Activated CD8-positive, alpha-beta memory T cell treated with anti-CD3 and anti-CD28 coated beads, Interleukin-2, amount 50 U/mL, for 1 hour (primary cell): ENCODE results near the gene EZR.
A peak's percentile ranks its signal among the peaks of the same experiment; 100 is the strongest.
"Not testable (repeated sequence)": the region's sequence is repeated elsewhere in the genome, so short reads cannot be mapped to it uniquely, and the experiment has no call there.

ENCODE experiments used
- DNase-seq: peaks from one replicate; pipeline ENCODE4 v3.0.0-alpha.2; 2020; ENCODE audit errors: extremely low read depth

Gene EZR

GRCh38 chr6:158797331-158798310 lies 21.5 kb downstream of the EZR start:
- no peak for DNase-seq

GRCh38 chr6:158796353-158796752 lies 22.8 kb downstream of the EZR start:
- no peak for DNase-seq

- no peak for DNase-seq
Measured at GRCh38 chr6:158795516-158795915, 23.7 kb downstream of the EZR start.

GRCh38 chr6:158793432-158793831 lies 25.7 kb downstream of the EZR start:
- no peak for DNase-seq

GRCh38 chr6:158792505-158792904 lies 26.7 kb downstream of the EZR start:
- DNase-seq = not testable (repeated sequence)

- no peak for DNase-seq
Measured at GRCh38 chr6:158791274-158791855, 27.8 kb downstream of the EZR start.

- peak; percentile 44 for DNase-seq
Measured at GRCh38 chr6:158789115-158789917, 29.9 kb downstream of the EZR start.

GRCh38 chr6:158787395-158787794 lies 31.8 kb downstream of the EZR start:
- DNase-seq = no peak

- DNase-seq = no peak
Measured at GRCh38 chr6:158786645-158787304, 32.4 kb downstream of the EZR start.

GRCh38 chr6:158785036-158785435 lies 34.1 kb downstream of the EZR start:
- no peak for DNase-seq

- no peak for DNase-seq
Measured at GRCh38 chr6:158784505-158784904, 34.7 kb downstream of the EZR start.

- DNase-seq = no peak
Measured at GRCh38 chr6:158783851-158784250, 35.3 kb downstream of the EZR start.

GRCh38 chr6:158783167-158783450 lies 36.1 kb downstream of the EZR start:
- no peak for DNase-seq

GRCh38 chr6:158782432-158783166 lies 36.6 kb downstream of the EZR start:
- DNase-seq = no peak

GRCh38 chr6:158781692-158782373 lies 37.3 kb downstream of the EZR start:
- DNase-seq = no peak

- DNase-seq = no peak
Measured at GRCh38 chr6:158780988-158781691, 38.0 kb downstream of the EZR start.

GRCh38 chr6:158780246-158780884 lies 38.8 kb downstream of the EZR start:
- DNase-seq = no peak

- DNase-seq = no peak
Measured at GRCh38 chr6:158778005-158778527, 41.1 kb downstream of the EZR start.

- no peak for DNase-seq
Measured at GRCh38 chr6:158777510-158777909, 41.7 kb downstream of the EZR start.
